Kidney (tissue), 14 donors: Measurements from ENCODE around the gene CORIN. TPM values are rescaled to one million over a fixed set of nuclear protein-coding genes. Genes with fewer than 3 reads are reported as not detected.
"Not testable (repeated sequence)": the region's sequence is repeated elsewhere in the genome, so short reads cannot be mapped to it uniquely, and the experiment has no call there.

Experiments
- DNase-seq, 5 donors: peaks; one replicate each; pipeline ENCODE4 v3.0.0-alpha.2; 2013 to 2020
- FAIRE-seq: peaks from 2 replicates; lab custom pipeline; 2012; peaks lifted over from hg19 to GRCh38; lab: Jason Lieb, UNC
- H3K27ac ChIP-seq, 2 donors: one replicate each; pipeline ENCODE4 v1.7.0; 2013; ENCODE audit warnings: low read depth in 2 of 2, low read length in 2 of 2, inconsistent platforms in 1 of 2
- H3K27me3 ChIP-seq: one replicate; pipeline ENCODE4 v1.7.1; 2013; ENCODE audit warnings: low read length, inconsistent platforms; ENCODE audit not compliant: control insufficient read depth, insufficient read depth
- H3K36me3 ChIP-seq, 3 donors: one replicate each; pipeline versions ENCODE4 v1.7.0 to v1.7.1; 2013; ENCODE audit warnings: low read length in 3 of 3, control low read depth in 1 of 3, inconsistent platforms in 1 of 3; ENCODE audit not compliant: insufficient read depth in 3 of 3, control insufficient read depth in 2 of 3
- H3K4me1 ChIP-seq, 3 donors: one replicate each; pipeline versions ENCODE4 v1.7.0 to v1.7.1; 2013; ENCODE audit warnings: low read length in 3 of 3, inconsistent platforms in 1 of 3, low read depth in 1 of 3; ENCODE audit not compliant: control insufficient read depth in 2 of 3, insufficient read depth in 2 of 3
- H3K4me3 ChIP-seq, 3 donors: one replicate each; pipeline versions ENCODE4 v1.7.0 to v1.8.1; 2013; ENCODE audit warnings: low read length in 3 of 3, control low read depth in 1 of 3, inconsistent platforms in 1 of 3
- H3K9ac ChIP-seq, 3 donors: one replicate each; pipeline versions ENCODE4 v1.7.0 to v1.7.1; 2013; ENCODE audit warnings: low read length in 3 of 3, control low read depth in 1 of 3, inconsistent platforms in 1 of 3
- H3K9me3 ChIP-seq, 3 donors: one replicate each; pipeline versions ENCODE4 v1.7.0 to v1.7.1; 2013; ENCODE audit warnings: low read length in 3 of 3, control low read depth in 1 of 3, inconsistent platforms in 1 of 3; ENCODE audit not compliant: control insufficient read depth in 2 of 3, insufficient read depth in 1 of 3
- CTCF ChIP-seq: IDR thresholded peaks from 3 replicates; pipeline ENCODE4 v1.5.1; 2012; ENCODE audit warnings: mild to moderate bottlenecking, moderate library complexity, borderline replicate concordance; ENCODE audit not compliant: insufficient read depth; ENCODE audit errors: extremely low read depth
- intact Hi-C: fragments of 100-400 bp; cut with DNase I; formaldehyde crosslinking; loops from one replicate; pipeline ENCODE4 v1.11.1; 2022
- polyA plus RNA-seq: library from polyadenylated mRNA; stranded (reverse); fragments of 350-450 nt; fragmentation: Illumina TruSeq; extraction: RNeasy Lipid Tissue Mini Kit (QIAGEN cat#74804); gene quantifications from one replicate; pipeline ENCODE4 v1.2.3, GENCODE V29; 2014; ENCODE audit warnings: low read depth, low replicate concordance; ENCODE audit not compliant: insufficient read depth
- total RNA-seq: library from RNA; stranded (reverse); fragmentation: NEBNext Ultra II Directional; extraction: Animal tissue kit (Norgen Biotek cat#: 25700); gene quantifications from one replicate; pipeline ENCODE4 v1.2.1, GENCODE V29; 2021
- donor health status: control.
- donor health status: control.
- donor health status: control.
- donor health status: control.
- donor health status: control.
- donor health status: DM: yes; HTN: yes; CAD: no.
- donor health status: Normal renal cell carcinoma (clear cell type).

CORIN gene
- total and polyA plus RNA-seq, 2 donors from 2014 or later = 0.75 to 2.6 TPM

- DNase-seq (no peak), FAIRE-seq (no peak)
- H3K9ac ChIP-seq = no peak overlapping the region
- no peaks in the 10 kb centered on the region for H3K36me3 ChIP-seq
- no peaks in the 10 kb centered on the region for H3K27me3 ChIP-seq
- no peak for TF ChIP-seq CTCF
- no peak overlapping the region for H3K4me3 ChIP-seq
- no peak overlapping the region for H3K27ac ChIP-seq
- intact Hi-C loops = no loop called here
- H3K9me3 ChIP-seq = no peaks in the 10 kb centered on the region
- H3K4me1 ChIP-seq = no peaks in the 10 kb centered on the region
Measured at GRCh38 chr4:47695260-47695659, 142.6 kb downstream of the CORIN start.

DNA sequence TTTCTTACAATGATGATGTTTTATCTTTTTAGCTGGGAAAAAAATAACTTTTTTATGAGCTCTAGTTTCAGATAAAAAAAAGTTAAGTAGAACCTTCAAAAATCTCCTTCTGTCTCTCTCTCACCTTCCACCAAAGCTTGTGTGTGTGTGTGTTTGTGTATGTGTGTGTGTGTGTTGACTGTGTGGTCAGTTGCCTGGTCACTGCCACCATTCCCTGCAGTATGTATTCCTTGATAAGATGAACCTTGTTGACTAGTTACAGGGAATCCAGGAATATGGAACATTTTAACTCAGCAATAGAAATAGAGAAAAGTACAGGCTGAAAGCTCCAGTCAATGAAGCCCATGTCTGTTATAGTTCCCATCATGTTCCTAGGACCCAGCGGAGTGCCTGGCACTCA, 143.5 kb downstream of the CORIN start:
- no peak for FAIRE-seq
- DNase-seq = no peak
- H3K27ac ChIP-seq = no peak overlapping the region
- H3K4me1 ChIP-seq = no peaks in the 10 kb centered on the region
- H3K27me3 ChIP-seq = no peaks in the 10 kb centered on the region
- intact Hi-C loops = no loop called here
- no peak for TF ChIP-seq CTCF
- H3K36me3 ChIP-seq = no peaks in the 10 kb centered on the region
- H3K9me3 ChIP-seq = no peaks in the 10 kb centered on the region
- no peak overlapping the region for H3K4me3 ChIP-seq
- H3K9ac ChIP-seq = no peak overlapping the region

- no peak for TF ChIP-seq CTCF
- DNase-seq (no peak), FAIRE-seq (no peak)
- Histone ChIP-seq H3K27ac (no peak overlapping the region), H3K9ac (no peak overlapping the region), H3K27me3 (no peaks in the 10 kb centered on the region), H3K4me1 (no peaks in the 10 kb centered on the region), H3K4me3 (no peak overlapping the region), H3K9me3 (no peaks in the 10 kb centered on the region), H3K36me3 (no peaks in the 10 kb centered on the region)
- intact Hi-C loops = no loop called here
Measured at GRCh38 chr4:47692691-47693090, 145.2 kb downstream of the CORIN start.

DNA sequence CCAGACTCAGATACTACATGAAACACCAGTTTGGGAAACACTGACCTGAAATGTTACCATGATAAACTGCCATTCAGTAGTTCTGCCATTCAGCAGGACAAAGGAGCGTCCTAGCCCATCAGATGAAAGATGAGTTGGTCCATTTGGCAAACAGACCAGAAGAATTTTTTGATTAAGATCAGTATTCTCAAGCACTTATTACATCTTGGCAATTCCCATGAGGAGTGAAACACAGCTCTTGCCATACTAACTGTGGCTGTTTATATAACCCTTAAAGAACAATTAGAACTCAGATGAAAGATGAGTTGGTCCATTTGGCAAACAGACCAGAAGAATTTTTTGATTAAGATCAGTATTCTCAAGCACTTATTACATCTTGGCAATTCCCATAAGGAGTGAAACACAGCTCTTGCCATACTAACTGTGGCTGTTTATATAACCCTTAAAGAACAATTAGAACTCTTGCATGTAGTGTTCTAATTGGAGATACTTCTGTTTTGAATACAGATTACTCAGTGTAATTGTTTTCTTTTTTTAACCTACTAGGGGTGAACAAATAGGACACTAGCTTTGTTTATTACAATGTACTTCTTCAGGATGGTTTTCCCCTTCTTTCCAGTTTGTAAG, 146.0 kb downstream of the CORIN start:
- H3K9ac ChIP-seq, intact Hi-C loops, H3K36me3 ChIP-seq, H3K4me3 ChIP-seq, H3K9me3 ChIP-seq, DNase-seq, FAIRE-seq, H3K27ac ChIP-seq, H3K27me3 ChIP-seq, H3K4me1 ChIP-seq: not testable (repeated sequence)
